ENCODE results near the gene SULT6B1.
A peak's percentile ranks its signal among the peaks of the same experiment; 100 is the strongest.
"Not testable (repeated sequence)": the region's sequence is repeated elsewhere in the genome, so short reads cannot be mapped to it uniquely, and the experiment has no call there.

SULT6B1 gene, protein sequence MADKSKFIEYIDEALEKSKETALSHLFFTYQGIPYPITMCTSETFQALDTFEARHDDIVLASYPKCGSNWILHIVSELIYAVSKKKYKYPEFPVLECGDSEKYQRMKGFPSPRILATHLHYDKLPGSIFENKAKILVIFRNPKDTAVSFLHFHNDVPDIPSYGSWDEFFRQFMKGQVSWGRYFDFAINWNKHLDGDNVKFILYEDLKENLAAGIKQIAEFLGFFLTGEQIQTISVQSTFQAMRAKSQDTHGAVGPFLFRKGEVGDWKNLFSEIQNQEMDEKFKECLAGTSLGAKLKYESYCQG

GRCh38 chr2:37188570-37188969 is at the start of gene SULT6B1:
TSS of gene SULT6B1 (minus strand) at chr2:37188670. CDS start at chr2:37188640, 30 bp downstream.
- DNase-seq (ENCODE audit: low read depth), result no peak

GRCh38 chr2:37232131-37232933 is 43.9 kb upstream of the SULT6B1 start:
- no peak for DNase-seq (ENCODE audit: low read depth)

DNA sequence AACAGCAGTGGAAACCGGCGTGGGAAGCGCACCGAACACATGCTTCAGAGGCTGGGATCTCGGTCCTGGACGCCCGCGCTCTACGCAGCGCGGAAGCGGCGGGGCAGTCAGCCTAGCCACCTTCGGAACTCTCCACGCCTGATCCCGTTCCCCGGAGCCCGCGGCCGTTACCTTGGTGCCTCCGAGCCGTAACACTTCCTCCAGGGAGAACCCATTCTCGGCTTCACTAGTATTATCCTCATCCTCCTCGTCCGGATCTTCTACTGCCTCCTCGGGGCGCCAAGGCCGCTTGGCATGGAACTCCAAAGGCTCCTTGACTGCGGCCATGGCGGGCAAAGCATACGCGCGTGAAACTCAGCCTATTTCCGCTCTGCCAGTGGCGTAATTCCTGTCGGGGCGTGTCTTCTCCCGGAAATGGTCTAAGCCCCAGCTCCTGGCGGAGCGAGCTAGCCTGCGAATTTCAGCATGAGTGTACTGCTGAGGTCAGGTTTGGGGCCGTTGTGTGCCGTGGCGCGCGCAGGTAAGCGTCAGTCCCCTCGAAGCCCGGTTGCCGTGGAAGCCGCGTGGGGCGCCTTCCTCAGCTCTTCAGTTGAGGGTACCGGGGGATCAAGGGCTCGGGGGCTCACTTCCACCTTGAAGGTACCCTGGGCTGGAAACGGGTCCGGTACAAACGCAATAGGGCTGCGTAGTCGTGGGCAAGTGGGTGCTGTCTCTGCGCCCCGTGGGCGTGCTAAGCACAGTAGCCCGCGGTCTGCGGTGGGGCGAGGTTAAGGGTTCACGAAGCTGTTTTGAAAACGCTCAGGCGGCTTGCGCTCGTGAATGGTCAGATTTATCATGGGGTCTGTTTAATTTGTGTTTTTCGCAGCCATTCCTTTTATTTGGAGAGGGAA is 43.0 kb upstream of the SULT6B1 start, which contains the start of the genes CEBPZ and NDUFAF7:
Gene CEBPZ (minus strand): TSS at position 356 of the 890 bp plus-strand sequence. CDS start 29 bp downstream, at position 327.
Gene NDUFAF7 (plus strand): TSS at position 418 of the 890 bp plus-strand sequence. CDS start 48 bp downstream, at position 466.
- peak; percentile 80 for DNase-seq (ENCODE audit: low read depth)

- DNase-seq (ENCODE audit: low read depth), result no peak
Measured at GRCh38 chr2:37230581-37230980, 42.1 kb upstream of the SULT6B1 start.

DNA sequence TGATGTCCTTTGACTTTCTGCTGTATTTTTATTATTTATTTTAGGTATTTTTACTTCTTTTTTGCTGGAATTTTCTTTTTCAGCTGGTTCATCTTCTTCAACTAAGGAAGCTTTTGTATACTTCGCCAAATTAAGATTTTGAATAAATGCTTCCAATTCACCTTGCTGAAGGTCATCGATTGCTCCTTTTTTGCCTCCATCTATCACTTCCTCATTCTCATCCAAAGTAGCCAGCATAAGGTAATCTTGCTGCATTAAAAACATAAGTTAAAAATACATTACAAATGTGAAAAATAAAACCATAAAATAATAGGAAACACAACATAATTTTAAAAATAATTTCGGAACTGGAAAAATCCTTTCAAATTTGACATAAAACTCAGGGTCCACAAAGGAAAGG is 40.3 kb upstream of the SULT6B1 start:
- no peak for DNase-seq (ENCODE audit: low read depth)

DNA sequence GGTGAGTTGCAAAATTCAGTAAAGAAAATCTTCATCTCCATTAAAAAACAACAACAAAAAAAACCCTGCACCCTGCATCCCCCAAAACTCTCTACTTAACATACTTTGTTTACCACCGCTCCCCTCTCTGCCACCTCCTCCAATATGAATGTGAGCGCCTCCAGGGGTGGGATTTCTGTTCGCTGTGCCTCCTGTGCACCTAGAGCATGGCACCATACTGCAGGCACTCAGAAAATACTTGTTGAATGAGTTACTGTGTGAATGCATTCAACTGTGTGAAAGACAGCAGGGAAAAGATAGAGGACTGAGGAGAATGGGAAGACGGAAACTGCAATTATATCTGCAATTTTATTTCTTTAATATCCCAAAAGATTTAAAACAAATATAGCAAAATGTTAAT is 38.4 kb upstream of the SULT6B1 start:
- DNase-seq (ENCODE audit: low read depth), result no peak

DNA sequence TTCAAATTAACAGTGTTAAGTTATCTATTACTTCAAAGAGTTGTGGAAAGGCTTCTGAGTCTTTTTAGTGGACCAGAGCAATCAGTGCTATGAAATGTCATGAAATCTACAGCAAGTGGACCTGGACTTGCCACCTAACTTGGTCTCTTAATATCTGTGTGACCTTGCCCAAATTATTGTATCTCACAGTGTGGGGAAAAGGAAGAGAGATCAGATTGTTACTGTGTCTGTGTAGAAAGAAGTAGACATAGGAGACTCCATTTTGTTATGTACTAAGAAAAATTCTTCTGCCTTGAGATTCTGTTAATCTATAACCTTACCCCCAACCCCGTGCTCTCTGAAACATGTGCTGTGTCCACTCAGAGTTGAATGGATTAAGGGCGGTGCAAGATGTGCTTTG is 36.7 kb upstream of the SULT6B1 start:
- DNase-seq (ENCODE audit: low read depth), result not testable (repeated sequence)

DNA sequence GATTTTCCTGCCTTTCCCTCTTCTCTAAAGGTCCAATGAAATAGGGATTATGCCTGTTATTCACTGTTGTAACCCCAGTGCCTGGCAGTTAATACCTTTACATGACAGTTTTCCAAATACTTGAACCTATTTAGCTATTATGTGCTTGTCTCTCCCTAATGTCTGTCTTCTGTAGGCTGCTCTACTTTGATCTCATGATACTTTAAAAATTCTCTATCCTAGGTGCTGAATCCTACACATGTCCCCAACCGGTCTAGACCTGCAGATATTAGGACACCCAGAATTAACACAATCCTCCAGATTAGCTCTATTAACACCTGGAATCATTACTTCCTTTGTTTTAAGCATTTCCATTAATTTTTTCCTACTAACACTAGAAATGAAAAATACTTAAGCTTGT is 35.6 kb upstream of the SULT6B1 start:
- no peak for DNase-seq (ENCODE audit: low read depth)

- no peak for DNase-seq (ENCODE audit: low read depth)
Measured at GRCh38 chr2:37223131-37223530, 34.7 kb upstream of the SULT6B1 start.

- no peak for DNase-seq (ENCODE audit: low read depth)
Measured at GRCh38 chr2:37219046-37219445, 30.6 kb upstream of the SULT6B1 start.

- DNase-seq (ENCODE audit: low read depth), result no peak
Measured at GRCh38 chr2:37215250-37215649, 26.8 kb upstream of the SULT6B1 start.

DNA sequence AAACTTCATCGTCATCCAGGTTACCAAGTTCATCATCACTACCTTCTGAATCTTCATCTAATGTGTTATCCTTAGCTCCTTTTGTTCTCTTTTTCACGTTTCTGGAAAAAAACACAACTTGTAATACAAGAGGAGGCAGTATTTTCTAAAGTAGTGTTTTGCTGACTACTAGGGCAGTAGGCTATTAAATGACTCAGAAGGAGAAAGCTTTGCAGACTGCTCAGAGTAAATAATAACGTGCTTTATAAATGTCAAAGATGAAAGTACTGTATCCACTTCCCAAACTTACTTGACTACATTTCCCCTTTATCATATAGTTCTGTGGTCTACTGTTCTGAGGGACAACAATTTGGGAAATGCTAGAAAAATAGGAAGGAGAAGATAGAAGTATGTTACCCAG is 23.5 kb upstream of the SULT6B1 start:
- DNase-seq (ENCODE audit: low read depth), result no peak

DNA sequence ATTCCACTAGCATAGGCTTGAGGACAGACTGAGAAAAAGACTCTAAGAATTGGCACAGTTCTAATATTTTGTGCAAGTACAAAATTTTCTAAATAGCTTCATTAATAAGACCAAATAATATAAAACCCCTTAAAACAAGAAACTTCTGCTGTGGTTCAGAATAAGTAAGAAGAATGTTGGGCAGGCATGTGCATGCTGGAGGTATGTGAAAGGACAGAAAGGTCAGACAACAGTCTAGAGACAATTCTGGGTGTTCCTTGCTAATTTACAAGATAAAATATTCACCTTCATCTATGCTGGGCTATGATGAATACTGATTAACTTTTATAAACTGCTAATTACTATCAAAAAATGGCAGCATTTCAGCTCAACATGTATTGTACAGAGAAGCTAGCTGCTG is 22.7 kb upstream of the SULT6B1 start:
- DNase-seq (ENCODE audit: low read depth), result no peak

DNA sequence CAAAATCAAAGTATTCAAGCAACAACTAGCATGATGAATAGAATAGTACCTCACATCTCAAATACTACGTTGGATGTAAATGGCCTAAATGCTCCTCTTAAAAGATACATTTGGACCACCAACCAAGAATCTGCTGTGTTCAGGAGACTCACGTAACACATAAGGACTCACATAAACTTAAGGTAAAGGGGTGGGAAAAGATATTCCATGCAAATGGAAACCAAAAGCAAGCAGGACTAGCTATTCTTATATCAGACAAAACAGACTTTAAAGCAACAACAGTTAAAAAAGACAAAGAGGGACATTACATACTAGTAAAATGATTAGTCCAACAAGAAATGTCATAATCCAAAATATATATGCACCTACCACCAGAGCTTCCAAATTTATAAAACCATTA is 18.3 kb upstream of the SULT6B1 start:
- not testable (repeated sequence) for DNase-seq (ENCODE audit: low read depth)

DNA sequence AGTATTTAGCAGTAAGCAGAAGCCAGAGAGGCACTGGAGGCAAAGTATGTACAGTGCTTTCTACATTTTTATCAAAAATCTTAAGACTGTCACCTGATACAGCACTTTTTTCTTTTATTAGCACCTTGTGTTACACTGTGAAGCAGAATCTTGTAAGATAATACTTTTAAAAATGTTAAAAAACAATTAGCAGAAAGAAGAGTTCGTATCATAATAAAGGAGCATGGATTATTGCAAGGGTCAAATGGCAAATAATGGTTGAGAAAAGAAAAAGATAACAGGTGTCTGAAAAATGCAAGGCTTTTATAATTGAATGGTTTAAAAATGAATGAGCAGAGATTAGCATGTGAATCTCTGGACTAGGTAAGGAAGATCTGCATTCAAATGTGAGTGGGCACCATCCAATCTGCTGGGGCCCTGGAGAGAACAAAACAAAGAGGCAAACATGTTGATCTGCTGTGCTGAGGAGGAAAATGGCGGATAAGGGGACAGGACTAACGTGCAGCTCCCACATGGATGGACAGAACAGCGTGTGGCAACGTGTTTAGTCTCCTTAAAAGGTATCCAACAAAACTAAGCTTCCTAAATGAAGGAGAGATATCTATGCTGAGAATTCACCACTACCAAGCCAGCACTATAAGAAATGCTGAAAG is 17.3 kb upstream of the SULT6B1 start:
- DNase-seq (ENCODE audit: low read depth), result no peak

DNA sequence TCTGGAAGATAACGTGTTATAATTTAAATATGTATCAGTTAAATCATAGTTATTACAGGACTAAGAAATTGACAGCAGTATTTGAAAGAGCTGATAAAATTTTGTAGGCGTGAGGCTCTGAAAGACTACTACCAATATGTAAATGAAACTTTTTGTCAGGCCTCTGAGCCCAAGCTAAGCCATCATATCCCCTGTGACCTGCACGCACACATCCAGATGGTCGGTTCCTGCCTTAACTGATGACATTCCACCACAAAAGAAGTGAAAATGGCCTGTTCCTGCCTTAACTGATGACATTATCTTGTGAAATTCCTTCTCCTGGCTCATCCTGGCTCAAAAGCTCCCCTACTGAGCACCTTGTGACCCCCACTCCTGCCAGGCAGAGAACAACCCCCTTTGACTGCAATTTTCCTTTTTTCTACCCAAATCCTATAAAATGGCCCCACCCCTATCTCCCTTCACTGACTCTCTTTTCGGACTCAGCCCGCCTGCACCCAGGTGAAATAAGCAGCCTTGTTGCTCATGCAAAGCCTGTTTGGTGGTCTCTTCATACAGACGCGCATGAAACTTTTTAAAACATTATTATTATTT is 16.7 kb upstream of the SULT6B1 start:
- DNase-seq (ENCODE audit: low read depth), result not testable (repeated sequence)

- DNase-seq (ENCODE audit: low read depth), result no peak
Measured at GRCh38 chr2:37203708-37204107, 15.2 kb upstream of the SULT6B1 start.

DNA sequence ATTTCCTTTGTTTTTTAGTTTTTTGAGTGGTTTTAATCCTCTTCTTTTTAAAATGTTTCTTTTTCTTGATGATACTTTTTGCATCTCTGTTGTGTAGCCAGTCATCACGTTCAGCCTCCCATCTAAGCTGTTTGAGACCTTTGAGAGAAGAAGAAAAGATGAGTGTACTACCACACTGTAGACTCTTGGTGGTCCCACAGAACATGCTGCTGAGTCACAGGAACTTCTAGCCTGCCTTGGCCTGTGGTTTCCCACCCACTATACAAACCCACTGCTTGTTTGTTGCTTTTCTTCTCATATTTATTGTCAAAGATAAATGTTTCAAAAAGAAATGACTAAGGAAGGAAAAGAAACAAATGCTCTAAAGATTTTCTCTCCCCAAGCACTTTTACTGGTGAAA is 13.3 kb upstream of the SULT6B1 start:
- DNase-seq (ENCODE audit: low read depth), result peak; percentile 37

DNA sequence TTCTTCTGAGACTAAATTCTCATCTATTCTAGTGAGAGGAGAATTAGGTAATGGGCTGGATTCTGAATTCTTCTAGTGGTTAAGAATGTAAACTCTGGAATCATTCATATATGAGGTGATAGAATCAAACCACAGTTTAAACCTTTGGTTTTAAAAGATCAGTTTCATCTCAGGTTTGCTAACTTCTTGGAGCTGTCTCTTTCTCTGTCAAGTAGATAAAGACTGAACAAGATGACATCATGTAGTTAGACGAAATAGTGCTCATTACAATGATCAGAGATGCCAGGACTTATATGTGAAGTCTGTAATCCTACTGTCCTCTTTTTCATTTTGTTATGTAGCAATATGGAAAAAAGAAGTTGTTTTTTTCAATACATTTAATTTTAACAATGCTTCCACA is 12.7 kb upstream of the SULT6B1 start:
- DNase-seq (ENCODE audit: low read depth), result no peak

- no peak for DNase-seq (ENCODE audit: low read depth)
Measured at GRCh38 chr2:37198681-37199065, 10.2 kb upstream of the SULT6B1 start.

Measured in stimulated activated CD8-positive, alpha-beta memory T cell treated with anti-CD3 and anti-CD28 coated beads, Interleukin-12 subunit alpha, Interleukin-12 subunit beta, amount 100 ng/mL, for 4 hours (primary cell).